PFSK-1 (cell line): Measurements from ENCODE around the gene ZSCAN18.

ENCODE experiments used
- FOXP2 ChIP-seq: optimal IDR thresholded peaks from 2 replicates; pipeline ENCODE3; 2011; ENCODE audit warnings: borderline replicate concordance, control low read depth, inconsistent platforms; ENCODE audit not compliant: insufficient read depth; ENCODE audit errors: extremely low read length, extremely low read depth
- POLR2AphosphoS5 ChIP-seq: IDR thresholded peaks from 2 replicates; pipeline ENCODE4 v1.6.1; 2012; ENCODE audit warnings: low read depth, mild to moderate bottlenecking, control low read depth, low read length, moderate library complexity
- REST ChIP-seq, 2 experiments: IDR thresholded peaks; 2 replicates each; pipeline versions ENCODE4 v1.6.1 to v1.8.0; 2011 to 2012; ENCODE audit warnings: low read depth in 2 of 2, low read length in 2 of 2, control low read depth in 1 of 2, inconsistent platforms in 1 of 2, mild to moderate bottlenecking in 1 of 2, moderate library complexity in 1 of 2; ENCODE audit not compliant: insufficient read depth in 1 of 2
- SIN3A ChIP-seq: IDR thresholded peaks from 2 replicates; pipeline ENCODE4 v1.6.1; 2012; ENCODE audit warnings: mild to moderate bottlenecking, low read length, moderate library complexity, borderline replicate concordance; ENCODE audit not compliant: insufficient read depth
- TAF1 ChIP-seq: IDR thresholded peaks from 2 replicates; pipeline ENCODE4 v1.6.1; 2012; ENCODE audit warnings: low read length, control low read depth, borderline replicate concordance; ENCODE audit not compliant: insufficient read depth

DNA sequence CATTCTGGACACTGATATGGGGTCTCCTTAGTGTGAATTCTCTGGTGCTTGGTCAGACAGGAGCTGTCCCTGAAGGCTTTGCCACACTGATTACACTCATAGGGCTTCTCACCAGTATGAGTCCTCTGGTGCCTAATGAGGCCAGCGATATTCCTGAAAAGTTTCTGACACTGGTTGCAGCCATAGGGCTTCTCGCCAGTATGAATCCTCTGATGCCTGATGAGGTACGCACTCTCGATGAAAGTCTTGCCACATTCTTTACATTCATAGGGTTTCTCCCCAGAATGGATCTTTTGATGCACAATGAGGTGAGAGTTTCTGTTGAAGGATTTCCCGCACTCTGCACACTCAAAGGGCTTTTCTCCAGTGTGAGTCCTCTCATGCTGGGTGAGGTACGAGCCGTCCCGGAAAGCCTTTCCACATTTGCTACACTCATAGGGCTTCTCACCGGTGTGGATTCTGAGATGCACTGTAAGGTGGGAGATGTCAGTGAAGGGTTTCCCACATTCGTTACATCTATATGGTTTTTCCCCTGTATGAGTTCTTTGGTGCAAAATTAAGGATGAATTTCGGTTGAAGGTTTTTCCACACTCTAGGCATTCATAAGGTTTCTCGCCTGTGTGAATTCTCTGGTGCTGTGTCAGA is 30.1 kb upstream of the ZSCAN18 start:
- TF ChIP-seq SIN3A (no peak), TAF1 (no peak), POLR2AphosphoS5 (no peak), REST (IDR thresholded peaks at IDR 0.05; ENCODE audit: insufficient read depth in 1 of 2, low read depth in 2 of 2, low read length in 2 of 2) (no peak), FOXP2 (no peak)
